Measurements from ENCODE around the gene DFFB.

GRCh38 chr1:3837685-3838084 lies 19.6 kb upstream of the DFFB start:
- TF ChIP-seq CTCF (IDR thresholded peaks at IDR 0.05) (no peak), POLR2A (IDR thresholded peaks at IDR 0.05) (no peak)

Data from esophagus squamous epithelium (tissue), 4 donors.